A673 (cell line): ENCODE measurements around the gene MEGF6.

Source experiments
- EZH2 ChIP-seq: fragments of 200-600 bp; sonication (generic); IDR thresholded peaks from 2 replicates; pipeline ENCODE4 v1.6.1; 2017; ENCODE audit warnings: borderline replicate concordance, low read depth, mild to moderate bottlenecking, mixed read lengths, antibody characterized with exemption, low read length; ENCODE audit not compliant: poor library complexity, severe bottlenecking
- TF ChIP-seq, protein P1 (sequence below): fragments of 300-800, 200-600 bp; sonication (generic); conservative IDR thresholded peaks from 2 replicates; pipeline ENCODE4 v1.5.1; 2017; ENCODE audit warnings: low read depth, mild to moderate bottlenecking, antibody characterized with exemption, low read length, moderate library complexity, mixed read lengths

GRCh38 chr1:3560981-3561380, 50.3 kb downstream of the MEGF6 start:
- TF ChIP-seq EZH2: no peak
- TF ChIP-seq, protein P1, sequence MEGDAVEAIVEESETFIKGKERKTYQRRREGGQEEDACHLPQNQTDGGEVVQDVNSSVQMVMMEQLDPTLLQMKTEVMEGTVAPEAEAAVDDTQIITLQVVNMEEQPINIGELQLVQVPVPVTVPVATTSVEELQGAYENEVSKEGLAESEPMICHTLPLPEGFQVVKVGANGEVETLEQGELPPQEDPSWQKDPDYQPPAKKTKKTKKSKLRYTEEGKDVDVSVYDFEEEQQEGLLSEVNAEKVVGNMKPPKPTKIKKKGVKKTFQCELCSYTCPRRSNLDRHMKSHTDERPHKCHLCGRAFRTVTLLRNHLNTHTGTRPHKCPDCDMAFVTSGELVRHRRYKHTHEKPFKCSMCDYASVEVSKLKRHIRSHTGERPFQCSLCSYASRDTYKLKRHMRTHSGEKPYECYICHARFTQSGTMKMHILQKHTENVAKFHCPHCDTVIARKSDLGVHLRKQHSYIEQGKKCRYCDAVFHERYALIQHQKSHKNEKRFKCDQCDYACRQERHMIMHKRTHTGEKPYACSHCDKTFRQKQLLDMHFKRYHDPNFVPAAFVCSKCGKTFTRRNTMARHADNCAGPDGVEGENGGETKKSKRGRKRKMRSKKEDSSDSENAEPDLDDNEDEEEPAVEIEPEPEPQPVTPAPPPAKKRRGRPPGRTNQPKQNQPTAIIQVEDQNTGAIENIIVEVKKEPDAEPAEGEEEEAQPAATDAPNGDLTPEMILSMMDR: no peak
